Activated CD4-positive, alpha-beta T cell treated with anti-CD3 and anti-CD28 coated beads, Interleukin-2, amount 10 ng/mL, durations not matched to agents 7 days and 5 days (primary cell): ENCODE data around the gene HLF. TPM values are rescaled to one million over a fixed set of nuclear protein-coding genes. Genes with fewer than 3 reads are reported as not detected.

Experiments
- CTCF ChIA-PET: fragments of 350-600 bp; sonication (Branson Sonifier 250); formaldehyde crosslinking; loops from one replicate; lab custom pipeline; 2021; ENCODE audit warnings: antibody characterized with exemption; lab: Charles Lee
- POLR2A ChIA-PET: fragments of 350-600 bp; sonication (Branson Sonifier 250); formaldehyde crosslinking; loops from one replicate; lab custom pipeline; 2021; ENCODE audit warnings: antibody characterized with exemption; lab: Charles Lee
- DNase-seq: peaks from one replicate; pipeline ENCODE4 v3.0.0-alpha.2; 2020
- H3K27ac Mint-ChIP-seq: one replicate; pipeline ENCODE4 v1.8.0; 2021; ENCODE audit warnings: mild to moderate bottlenecking, moderate library complexity, mixed read lengths
- H3K27me3 Mint-ChIP-seq: one replicate; pipeline ENCODE4 v1.8.0; 2021; ENCODE audit warnings: mixed read lengths
- H3K36me3 Mint-ChIP-seq: one replicate; pipeline ENCODE4 v1.8.0; 2021; ENCODE audit warnings: low read depth, mixed read lengths
- H3K4me1 Mint-ChIP-seq: one replicate; pipeline ENCODE4 v1.8.0; 2021; ENCODE audit warnings: mixed read lengths
- H3K4me3 Mint-ChIP-seq: one replicate; pipeline ENCODE4 v1.8.0; 2021; ENCODE audit warnings: mild to moderate bottlenecking, moderate library complexity, mixed read lengths
- H3K9me3 Mint-ChIP-seq: one replicate; pipeline ENCODE4 v1.8.0; 2021; ENCODE audit warnings: mixed read lengths
- total RNA-seq, 2 experiments: library from RNA; stranded (reverse); gene quantifications; one replicate each; pipeline ENCODE4 v1.2.3, GENCODE V29; 2021

The HLF gene
- total RNA-seq, 2 experiments from 2014 or later = 0.30 to 0.65 TPM

DNA sequence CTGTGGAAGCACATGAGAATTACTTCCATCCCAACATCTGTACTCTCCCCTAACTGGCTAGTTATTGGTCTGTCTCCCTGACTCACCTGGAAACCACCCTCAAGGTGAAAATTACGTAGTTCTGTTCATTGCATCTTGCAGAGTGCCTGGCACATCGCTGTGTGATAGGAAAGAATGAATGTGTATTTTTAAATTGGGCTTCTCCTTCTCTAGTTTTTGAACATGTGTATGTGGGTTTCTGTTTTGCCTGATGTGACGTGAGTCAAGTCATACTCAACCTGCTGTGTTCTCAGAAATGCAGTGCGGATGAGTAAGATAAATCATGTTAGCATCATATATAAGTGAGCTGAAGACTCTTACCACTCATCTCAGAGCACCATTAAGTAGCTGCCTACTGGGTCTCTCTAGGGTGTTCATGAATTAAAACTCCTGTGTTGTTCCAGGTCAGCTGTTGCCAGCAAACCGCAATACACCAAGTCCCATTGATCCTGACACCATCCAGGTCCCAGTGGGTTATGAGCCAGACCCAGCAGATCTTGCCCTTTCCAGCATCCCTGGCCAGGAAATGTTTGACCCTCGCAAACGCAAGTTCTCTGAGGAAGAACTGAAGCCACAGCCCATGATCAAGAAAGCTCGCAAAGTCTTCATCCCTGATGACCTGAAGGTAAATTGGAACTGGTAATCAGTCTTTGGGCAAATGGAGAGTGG is 50.2 kb downstream of the HLF start:
- Mint-ChIP-seq H3K4me3 (no peak overlapping the region), H3K27ac (no peak overlapping the region), H3K9me3 (no peaks in the 10 kb centered on the region), H3K27me3 (peaks cover 8% of the 10 kb centered on the region), H3K36me3 (no peaks in the 10 kb centered on the region), H3K4me1 (peaks cover 11% of the 10 kb centered on the region)
- DNase-seq = peak; percentile 6
- ChIA-PET POLR2A (no interaction called here), CTCF (interaction anchor here (1.0 to 2.7 kb wide), 3 partner anchors 24 to 33 kb away, joined by 3 to 10 read pairs (median 3); no protein-coding TSS in a partner anchor)

DNA sequence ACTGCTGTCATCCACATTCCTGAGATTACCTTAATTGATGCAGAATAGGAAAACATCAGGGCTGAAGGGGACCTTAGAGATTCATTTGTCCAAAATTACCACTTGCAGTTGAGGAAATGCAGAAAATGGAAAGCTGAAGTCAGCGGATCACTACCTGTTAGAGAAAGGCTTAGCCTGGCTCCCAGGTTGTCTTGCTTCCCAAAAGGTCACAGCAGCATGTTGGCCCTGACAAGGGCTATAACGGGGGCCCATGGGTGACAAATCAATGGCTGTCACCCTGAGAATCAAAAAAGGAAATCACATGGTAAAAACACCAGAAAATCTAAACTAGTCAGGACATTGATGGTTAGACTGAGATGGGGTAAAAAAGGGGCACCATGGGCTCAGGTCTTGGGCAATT is 51.7 kb downstream of the HLF start:
- CTCF ChIA-PET = interaction anchor here (1.2 to 1.3 kb wide), 2 partner anchors 13 to 25 kb away, joined by 3 to 4 read pairs; no protein-coding TSS in a partner anchor
- H3K4me3 Mint-ChIP-seq = no peak overlapping the region
- H3K27me3 Mint-ChIP-seq = peaks cover 8% of the 10 kb centered on the region
- H3K4me1 Mint-ChIP-seq = peaks cover 11% of the 10 kb centered on the region
- POLR2A ChIA-PET = no interaction called here
- no peak for DNase-seq
- no peaks in the 10 kb centered on the region for H3K9me3 Mint-ChIP-seq
- H3K27ac Mint-ChIP-seq = no peak overlapping the region
- no peaks in the 10 kb centered on the region for H3K36me3 Mint-ChIP-seq

DNA sequence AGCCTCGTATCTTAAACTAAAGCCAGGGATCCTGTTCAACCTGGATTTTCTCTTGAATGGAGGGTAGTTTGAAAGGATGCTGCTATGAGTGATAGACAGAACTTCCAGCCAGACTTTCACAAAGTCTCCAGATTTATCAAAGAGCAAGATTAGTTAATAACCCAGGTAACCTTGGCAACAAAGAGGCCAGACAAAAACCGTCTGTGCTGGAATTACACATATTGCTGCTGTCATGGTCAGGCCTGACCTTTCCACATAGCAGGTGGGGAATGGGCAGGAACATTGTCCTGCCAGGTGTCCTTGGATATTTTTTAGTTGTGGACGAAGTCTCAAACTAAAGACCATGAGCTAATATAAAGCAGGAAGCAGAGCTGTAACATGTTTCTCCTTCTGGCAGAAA is 52.5 kb downstream of the HLF start:
- DNase-seq = no peak
- H3K9me3 Mint-ChIP-seq = no peaks in the 10 kb centered on the region
- ChIA-PET CTCF (interaction anchor here (1.2 kb wide), 1 partner anchor 14 kb away, joined by 4 read pairs; no protein-coding TSS in a partner anchor), POLR2A (no interaction called here)
- H3K27ac Mint-ChIP-seq = no peak overlapping the region
- H3K27me3 Mint-ChIP-seq = peaks cover 6% of the 10 kb centered on the region
- peaks cover 11% of the 10 kb centered on the region for H3K4me1 Mint-ChIP-seq
- H3K36me3 Mint-ChIP-seq = no peaks in the 10 kb centered on the region
- H3K4me3 Mint-ChIP-seq = no peak overlapping the region

DNA sequence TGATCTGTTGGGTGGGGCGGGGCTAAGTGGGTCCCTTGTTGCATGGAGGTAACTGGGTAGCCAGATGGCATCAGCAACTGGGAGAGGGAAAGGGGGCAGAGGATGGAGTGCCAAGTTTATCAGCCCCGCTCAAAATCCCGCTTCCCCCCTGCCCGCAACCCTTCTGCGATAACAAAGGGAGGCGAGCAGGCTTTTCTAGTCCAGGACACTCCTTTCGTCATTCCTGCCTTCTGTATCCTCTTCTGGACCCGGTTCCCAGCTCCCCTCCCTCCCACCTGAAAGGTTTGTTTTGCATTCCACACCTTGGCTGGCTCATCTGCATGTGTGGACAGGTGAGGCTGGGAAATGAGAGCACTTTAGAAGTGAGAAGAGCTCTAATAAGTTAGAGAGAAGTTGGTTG is 53.3 kb downstream of the HLF start:
- no peak overlapping the region for H3K4me3 Mint-ChIP-seq
- CTCF ChIA-PET = no interaction called here
- no peak overlapping the region for H3K27ac Mint-ChIP-seq
- H3K4me1 Mint-ChIP-seq = peaks cover 11% of the 10 kb centered on the region
- DNase-seq = no peak
- peaks cover 3% of the 10 kb centered on the region for H3K27me3 Mint-ChIP-seq
- no peaks in the 10 kb centered on the region for H3K36me3 Mint-ChIP-seq
- H3K9me3 Mint-ChIP-seq = no peaks in the 10 kb centered on the region
- POLR2A ChIA-PET = no interaction called here

DNA sequence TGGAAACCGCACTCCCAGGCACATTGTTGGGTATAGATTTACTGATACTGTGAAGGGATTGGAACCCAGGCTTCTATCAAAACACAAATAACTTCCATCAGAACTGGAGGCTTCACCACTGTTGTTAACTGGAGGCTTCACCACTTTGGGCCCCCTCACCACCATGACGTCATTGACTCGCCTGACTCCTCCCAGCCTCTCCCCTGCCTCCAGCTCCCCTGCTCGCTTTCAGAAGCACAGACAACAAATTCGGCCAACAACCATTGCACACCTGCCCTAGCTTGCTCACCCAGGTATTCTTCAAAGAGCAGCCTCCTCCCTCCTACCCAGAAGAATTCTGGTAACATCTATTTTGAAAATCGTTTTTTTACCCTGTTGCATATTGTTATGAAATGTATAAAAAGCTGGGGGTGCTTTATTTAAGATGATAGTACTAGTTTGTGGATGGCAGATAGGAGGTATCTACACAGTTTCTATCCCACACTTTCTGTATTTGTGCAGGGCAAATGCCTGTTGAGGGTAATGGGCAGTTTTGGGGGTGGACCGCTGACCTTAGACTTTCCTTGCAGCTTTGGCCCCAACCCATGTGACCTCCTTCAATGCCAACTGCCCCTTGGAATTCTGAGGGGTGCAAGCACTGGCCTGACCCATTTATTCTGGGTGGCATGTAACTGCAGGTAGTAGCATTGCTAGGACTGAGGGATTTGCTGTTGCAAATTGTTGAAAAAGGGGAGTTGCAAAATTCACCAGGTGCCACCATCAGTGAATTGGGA is 54.1 kb downstream of the HLF start:
- H3K27ac Mint-ChIP-seq = no peak overlapping the region
- CTCF ChIA-PET = no interaction called here
- no peak overlapping the region for H3K4me3 Mint-ChIP-seq

DNA sequence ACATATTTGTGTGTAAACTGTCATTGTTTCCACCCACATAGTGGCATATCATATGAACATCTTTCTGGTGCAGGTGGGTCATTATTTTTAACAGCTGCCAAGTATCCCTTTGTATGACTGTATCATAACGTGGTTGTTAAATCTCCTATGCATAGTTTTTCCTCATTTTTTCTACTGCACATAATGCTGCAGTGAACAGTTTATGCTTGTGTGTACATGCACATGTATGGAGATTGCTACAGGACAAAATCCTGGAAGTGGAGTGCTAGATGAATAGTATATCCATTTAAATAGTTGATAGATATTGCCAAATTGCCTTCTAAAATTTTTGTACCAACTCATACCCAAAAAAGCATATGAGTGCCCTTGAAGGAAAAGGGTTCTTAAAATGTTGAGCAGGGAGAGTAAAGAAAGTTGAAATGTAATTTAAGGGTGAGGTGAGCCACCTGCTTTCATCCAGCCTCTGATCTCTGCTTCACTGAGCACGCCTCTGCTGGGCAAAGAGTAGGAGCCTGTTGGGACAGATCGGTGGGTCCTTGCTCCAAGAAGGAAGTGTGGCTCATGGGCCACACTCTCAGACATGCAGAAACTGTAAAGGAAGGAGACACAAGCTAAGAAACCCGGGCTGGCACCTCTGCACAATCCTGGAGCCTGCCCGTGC is 55.3 kb downstream of the HLF start:
- H3K36me3 Mint-ChIP-seq = no peaks in the 10 kb centered on the region
- H3K27me3 Mint-ChIP-seq = no peaks in the 10 kb centered on the region
- no peak overlapping the region for H3K4me3 Mint-ChIP-seq
- DNase-seq = no peak
- H3K9me3 Mint-ChIP-seq = no peaks in the 10 kb centered on the region
- ChIA-PET POLR2A (no interaction called here), CTCF (no interaction called here)
- H3K27ac Mint-ChIP-seq = no peak overlapping the region
- H3K4me1 Mint-ChIP-seq = peaks cover 2% of the 10 kb centered on the region

More for the DNA sequence above, 54.1 kb downstream of the HLF start:
- no peak for DNase-seq
- POLR2A ChIA-PET = no interaction called here
- Mint-ChIP-seq H3K27me3 (no peaks in the 10 kb centered on the region), H3K36me3 (no peaks in the 10 kb centered on the region), H3K4me1 (peaks cover 11% of the 10 kb centered on the region), H3K9me3 (no peaks in the 10 kb centered on the region)

DNA sequence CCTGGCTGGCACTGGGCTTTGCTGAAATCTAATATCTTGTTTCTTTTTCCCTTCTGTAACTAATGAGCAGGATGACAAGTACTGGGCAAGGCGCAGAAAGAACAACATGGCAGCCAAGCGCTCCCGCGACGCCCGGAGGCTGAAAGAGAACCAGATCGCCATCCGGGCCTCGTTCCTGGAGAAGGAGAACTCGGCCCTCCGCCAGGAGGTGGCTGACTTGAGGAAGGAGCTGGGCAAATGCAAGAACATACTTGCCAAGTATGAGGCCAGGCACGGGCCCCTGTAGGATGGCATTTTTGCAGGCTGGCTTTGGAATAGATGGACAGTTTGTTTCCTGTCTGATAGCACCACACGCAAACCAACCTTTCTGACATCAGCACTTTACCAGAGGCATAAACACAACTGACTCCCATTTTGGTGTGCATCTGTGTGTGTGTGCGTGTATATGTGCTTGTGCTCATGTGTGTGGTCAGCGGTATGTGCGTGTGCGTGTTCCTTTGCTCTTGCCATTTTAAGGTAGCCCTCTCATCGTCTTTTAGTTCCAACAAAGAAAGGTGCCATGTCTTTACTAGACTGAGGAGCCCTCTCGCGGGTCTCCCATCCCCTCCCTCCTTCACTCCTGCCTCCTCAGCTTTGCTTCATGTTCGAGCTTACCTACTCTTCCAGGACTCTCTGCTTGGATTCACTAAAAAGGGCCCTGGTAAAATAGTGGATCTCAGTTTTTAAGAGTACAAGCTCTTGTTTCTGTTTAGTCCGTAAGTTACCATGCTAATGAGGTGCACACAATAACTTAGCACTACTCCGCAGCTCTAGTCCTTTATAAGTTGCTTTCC is 56.0 kb downstream of the HLF start:
- no peak overlapping the region for H3K27ac Mint-ChIP-seq
- no peaks in the 10 kb centered on the region for H3K9me3 Mint-ChIP-seq
- no peaks in the 10 kb centered on the region for H3K27me3 Mint-ChIP-seq
- H3K4me3 Mint-ChIP-seq = no peak overlapping the region
- no peak for DNase-seq
- ChIA-PET POLR2A (no interaction called here), CTCF (interaction anchor here (0.5 kb wide), 1 partner anchor 14 kb away, joined by 3 read pairs; no protein-coding TSS in a partner anchor)
- no peaks in the 10 kb centered on the region for H3K4me1 Mint-ChIP-seq
- H3K36me3 Mint-ChIP-seq = no peaks in the 10 kb centered on the region

DNA sequence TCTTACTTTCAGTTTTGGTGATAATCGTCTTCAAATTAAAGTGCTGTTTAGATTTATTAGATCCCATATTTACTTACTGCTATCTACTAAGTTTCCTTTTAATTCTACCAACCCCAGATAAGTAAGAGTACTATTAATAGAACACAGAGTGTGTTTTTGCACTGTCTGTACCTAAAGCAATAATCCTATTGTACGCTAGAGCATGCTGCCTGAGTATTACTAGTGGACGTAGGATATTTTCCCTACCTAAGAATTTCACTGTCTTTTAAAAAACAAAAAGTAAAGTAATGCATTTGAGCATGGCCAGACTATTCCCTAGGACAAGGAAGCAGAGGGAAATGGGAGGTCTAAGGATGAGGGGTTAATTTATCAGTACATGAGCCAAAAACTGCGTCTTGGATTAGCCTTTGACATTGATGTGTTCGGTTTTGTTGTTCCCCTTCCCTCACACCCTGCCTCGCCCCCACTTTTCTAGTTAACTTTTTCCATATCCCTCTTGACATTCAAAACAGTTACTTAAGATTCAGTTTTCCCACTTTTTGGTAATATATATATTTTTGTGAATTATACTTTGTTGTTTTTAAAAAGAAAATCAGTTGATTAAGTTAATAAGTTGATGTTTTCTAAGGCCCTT is 56.8 kb downstream of the HLF start:
- no peak overlapping the region for H3K4me3 Mint-ChIP-seq
- H3K27ac Mint-ChIP-seq = no peak overlapping the region
- H3K9me3 Mint-ChIP-seq = no peaks in the 10 kb centered on the region
- no peaks in the 10 kb centered on the region for H3K36me3 Mint-ChIP-seq
- ChIA-PET POLR2A (no interaction called here), CTCF (no interaction called here)
- no peaks in the 10 kb centered on the region for H3K27me3 Mint-ChIP-seq
- no peak for DNase-seq
- no peaks in the 10 kb centered on the region for H3K4me1 Mint-ChIP-seq

DNA sequence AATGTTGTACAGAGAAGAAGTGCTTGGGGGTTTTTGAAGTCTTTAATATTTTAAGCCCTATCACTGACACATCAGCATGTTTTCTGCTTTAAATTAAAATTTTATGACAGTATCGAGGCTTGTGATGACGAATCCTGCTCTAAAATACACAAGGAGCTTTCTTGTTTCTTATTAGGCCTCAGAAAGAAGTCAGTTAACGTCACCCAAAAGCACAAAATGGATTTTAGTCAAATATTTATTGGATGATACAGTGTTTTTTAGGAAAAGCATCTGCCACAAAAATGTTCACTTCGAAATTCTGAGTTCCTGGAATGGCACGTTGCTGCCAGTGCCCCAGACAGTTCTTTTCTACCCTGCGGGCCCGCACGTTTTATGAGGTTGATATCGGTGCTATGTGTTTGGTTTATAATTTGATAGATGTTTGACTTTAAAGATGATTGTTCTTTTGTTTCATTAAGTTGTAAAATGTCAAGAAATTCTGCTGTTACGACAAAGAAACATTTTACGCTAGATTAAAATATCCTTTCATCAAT is 57.8 kb downstream of the HLF start:
- no peaks in the 10 kb centered on the region for H3K4me1 Mint-ChIP-seq
- no peak overlapping the region for H3K4me3 Mint-ChIP-seq
- no peak overlapping the region for H3K27ac Mint-ChIP-seq
- no peak for DNase-seq
- CTCF ChIA-PET = no interaction called here
- no peaks in the 10 kb centered on the region for H3K27me3 Mint-ChIP-seq
- POLR2A ChIA-PET = no interaction called here
- no peaks in the 10 kb centered on the region for H3K36me3 Mint-ChIP-seq
- H3K9me3 Mint-ChIP-seq = no peaks in the 10 kb centered on the region

DNA sequence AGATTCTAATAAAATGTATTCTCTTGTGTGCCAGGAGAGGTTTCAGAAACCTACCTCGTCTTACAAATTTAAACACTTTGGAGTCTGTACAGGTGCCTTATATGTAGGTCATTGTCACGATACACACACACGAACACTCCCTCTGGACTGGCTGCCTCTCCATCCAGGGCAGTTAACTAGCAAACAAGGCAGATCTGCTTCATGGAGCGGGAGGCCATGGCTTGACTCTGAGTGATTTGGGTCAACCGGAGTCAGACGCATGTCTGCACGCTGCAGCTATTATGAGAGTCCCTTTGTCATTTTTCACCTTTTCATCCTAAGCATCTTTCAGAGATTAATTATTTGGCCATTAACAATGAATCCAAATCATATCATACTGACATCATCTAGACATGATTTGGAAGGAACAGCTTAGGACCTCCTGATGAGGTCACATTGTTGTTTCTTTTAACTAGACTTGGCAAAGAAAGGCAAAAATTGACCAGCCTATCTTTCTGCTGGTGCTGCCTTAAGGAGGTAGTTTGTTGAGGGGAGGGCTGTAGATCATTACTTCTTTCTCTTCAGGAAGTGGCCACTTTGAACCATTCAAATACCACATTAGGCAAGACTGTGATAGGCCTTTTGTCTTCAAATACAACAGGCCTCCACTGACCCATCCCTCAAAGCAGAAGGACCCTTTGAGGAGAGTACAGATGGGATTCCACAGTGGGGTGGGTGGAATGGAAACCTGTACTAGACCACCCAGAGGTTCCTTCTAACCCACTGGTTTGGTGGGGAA is 58.9 kb downstream of the HLF start:
- Mint-ChIP-seq H3K27ac (no peak overlapping the region), H3K9me3 (no peaks in the 10 kb centered on the region), H3K4me3 (no peak overlapping the region), H3K4me1 (no peaks in the 10 kb centered on the region), H3K36me3 (no peaks in the 10 kb centered on the region), H3K27me3 (no peaks in the 10 kb centered on the region)
- no peak for DNase-seq
- ChIA-PET CTCF (no interaction called here), POLR2A (no interaction called here)

DNA sequence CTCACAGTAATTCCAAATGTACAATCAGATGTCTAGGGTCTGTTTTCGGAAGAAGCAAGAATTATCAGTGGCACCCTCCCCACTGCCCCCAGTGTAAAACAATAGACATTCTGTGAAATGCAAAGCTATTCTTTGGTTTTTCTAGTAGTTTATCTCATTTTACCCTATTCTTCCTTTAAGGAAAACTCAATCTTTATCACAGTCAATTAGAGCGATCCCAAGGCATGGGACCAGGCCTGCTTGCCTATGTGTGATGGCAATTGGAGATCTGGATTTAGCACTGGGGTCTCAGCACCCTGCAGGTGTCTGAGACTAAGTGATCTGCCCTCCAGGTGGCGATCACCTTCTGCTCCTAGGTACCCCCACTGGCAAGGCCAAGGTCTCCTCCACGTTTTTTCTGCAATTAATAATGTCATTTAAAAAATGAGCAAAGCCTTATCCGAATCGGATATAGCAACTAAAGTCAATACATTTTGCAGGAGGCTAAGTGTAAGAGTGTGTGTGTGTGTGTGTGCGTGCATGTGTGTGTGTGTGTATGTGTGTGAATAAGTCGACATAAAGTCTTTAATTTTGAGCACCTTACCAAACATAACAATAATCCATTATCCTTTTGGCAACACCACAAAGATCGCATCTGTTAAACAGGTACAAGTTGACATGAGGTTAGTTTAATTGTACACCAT is 59.7 kb downstream of the HLF start:
- POLR2A ChIA-PET = no interaction called here
- H3K27me3 Mint-ChIP-seq = no peaks in the 10 kb centered on the region
- CTCF ChIA-PET = no interaction called here
- no peak overlapping the region for H3K27ac Mint-ChIP-seq
- H3K4me1 Mint-ChIP-seq = no peaks in the 10 kb centered on the region
- no peaks in the 10 kb centered on the region for H3K9me3 Mint-ChIP-seq
- H3K4me3 Mint-ChIP-seq = no peak overlapping the region
- no peaks in the 10 kb centered on the region for H3K36me3 Mint-ChIP-seq
- DNase-seq = no peak
